Measurements from ENCODE around the gene GOLPH3. TPM values are rescaled to one million over a fixed set of nuclear protein-coding genes. Genes with fewer than 3 reads are reported as not detected.

GOLPH3 gene
- total RNA-seq, 1 experiment from 2014 or later = 98.7 TPM

DNA sequence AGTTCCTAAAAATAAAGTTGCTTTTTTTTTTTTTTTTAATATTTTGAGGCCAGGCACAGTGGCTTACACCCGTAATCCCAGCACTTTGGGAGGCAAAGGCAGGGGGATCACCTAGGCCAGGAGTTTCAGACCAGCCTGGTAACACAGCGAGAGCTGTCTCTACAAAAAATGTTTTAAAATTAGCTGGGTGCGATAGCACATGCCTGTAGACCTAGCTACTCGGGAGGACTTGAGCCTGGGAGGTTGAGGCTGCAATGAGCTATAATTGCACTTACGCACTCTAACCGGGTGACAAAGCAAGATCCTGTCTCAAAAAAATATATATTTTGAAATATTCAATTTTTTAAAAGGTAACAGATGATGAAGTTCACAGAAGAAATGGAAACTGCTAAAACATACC, 22.9 kb downstream of the GOLPH3 start:
- Histone ChIP-seq H3K4ac (ENCODE audit: low read depth, low read length) (no peak overlapping the region), H2BK12ac (ENCODE audit: insufficient read length, low read depth, low read length) (no peak overlapping the region), H2BK5ac (ENCODE audit: insufficient read length, low read length) (no peak overlapping the region), H4K20me1 (ENCODE audit: control insufficient read depth, insufficient read depth, insufficient read length) (no peaks in the 10 kb centered on the region), H4K91ac (ENCODE audit: insufficient read length, low read depth, low read length) (no peak overlapping the region), H3K27ac (ENCODE audit: insufficient read length, low read depth, low read length) (no peak overlapping the region), H3K79me1 (ENCODE audit: insufficient read depth, low read depth, low read length, poor library complexity, severe bottlenecking) (peaks cover 7% of the 10 kb centered on the region), H3K9ac (ENCODE audit: extremely low read depth, insufficient read length, low read length) (no peak overlapping the region), H2AK5ac (ENCODE audit: insufficient read length, low read length) (no peak overlapping the region), H3K9me3 (ENCODE audit: control insufficient read depth, low read depth, low read length) (no peaks in the 10 kb centered on the region), H4K8ac (replicated peaks; ENCODE audit: insufficient read length, low read depth, low read length) (no peak overlapping the region), H3K4me1 (ENCODE audit: insufficient read depth, low read length) (no peaks in the 10 kb centered on the region), H3K18ac (ENCODE audit: insufficient read length, low read depth, low read length) (no peak overlapping the region), H3K4me2 (ENCODE audit: insufficient read depth, insufficient read length, low read length) (no peak overlapping the region), H3K27me3 (ENCODE audit: insufficient read depth, low read length) (no peaks in the 10 kb centered on the region), H2BK15ac (ENCODE audit: low read depth, low read length) (no peak overlapping the region), H2BK20ac (ENCODE audit: low read depth, low read length, poor library complexity, severe bottlenecking) (no peak overlapping the region), H2BK120ac (ENCODE audit: low read depth, low read length, poor library complexity, severe bottlenecking) (no peak overlapping the region), H3K79me2 (ENCODE audit: insufficient read depth, low read length) (peaks cover 36% of the 10 kb centered on the region; the same call in 1 of the 2 replicates), H3K14ac (ENCODE audit: insufficient read depth, low read length) (no peak overlapping the region), H3K56ac (ENCODE audit: insufficient read length, low read depth, low read length) (no peak overlapping the region), H2AFZ (ENCODE audit: low read length) (no peak overlapping the region), H3T11ph (ENCODE audit: low read length) (no peak overlapping the region), H3K23ac (ENCODE audit: insufficient read length, low read depth, low read length) (no peak overlapping the region), H3K23me2 (ENCODE audit: insufficient read length, low read depth, low read length, poor library complexity, severe bottlenecking) (no peaks in the 10 kb centered on the region), H4K5ac (ENCODE audit: insufficient read length, low read depth, low read length) (no peak overlapping the region)
- Mint-ChIP-seq H3K4me3 (no peak overlapping the region), H3K36me3 (ENCODE audit: insufficient read depth in 1 of 3, low read depth in 3 of 3) (peaks cover 4 to 14% (median 6%) of the 10 kb centered on the region in 3 experiments; a peak in 6 of 7 replicates), H3K4me1 (peaks cover 6 to 12% of the 10 kb centered on the region in 2 experiments; a peak in 3 of 4 replicates), H3K27ac (no peak overlapping the region), H3K27me3 (ENCODE audit: low read depth) (no peaks in the 10 kb centered on the region), H3K9me3 (no peaks in the 10 kb centered on the region)
- no CpG with 5 or more reads among the region's 6 CpGs for WGBS (ENCODE audit: extremely low coverage, insufficient read length, low lambda C conversion rate)
- no peak for DNase-seq
- TF ChIP-seq, protein P1, sequence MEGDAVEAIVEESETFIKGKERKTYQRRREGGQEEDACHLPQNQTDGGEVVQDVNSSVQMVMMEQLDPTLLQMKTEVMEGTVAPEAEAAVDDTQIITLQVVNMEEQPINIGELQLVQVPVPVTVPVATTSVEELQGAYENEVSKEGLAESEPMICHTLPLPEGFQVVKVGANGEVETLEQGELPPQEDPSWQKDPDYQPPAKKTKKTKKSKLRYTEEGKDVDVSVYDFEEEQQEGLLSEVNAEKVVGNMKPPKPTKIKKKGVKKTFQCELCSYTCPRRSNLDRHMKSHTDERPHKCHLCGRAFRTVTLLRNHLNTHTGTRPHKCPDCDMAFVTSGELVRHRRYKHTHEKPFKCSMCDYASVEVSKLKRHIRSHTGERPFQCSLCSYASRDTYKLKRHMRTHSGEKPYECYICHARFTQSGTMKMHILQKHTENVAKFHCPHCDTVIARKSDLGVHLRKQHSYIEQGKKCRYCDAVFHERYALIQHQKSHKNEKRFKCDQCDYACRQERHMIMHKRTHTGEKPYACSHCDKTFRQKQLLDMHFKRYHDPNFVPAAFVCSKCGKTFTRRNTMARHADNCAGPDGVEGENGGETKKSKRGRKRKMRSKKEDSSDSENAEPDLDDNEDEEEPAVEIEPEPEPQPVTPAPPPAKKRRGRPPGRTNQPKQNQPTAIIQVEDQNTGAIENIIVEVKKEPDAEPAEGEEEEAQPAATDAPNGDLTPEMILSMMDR (conservative IDR thresholded peaks at IDR 0.05) = no peak

Measured in H9 (cell line).